Measurements from ENCODE around the gene OSBPL6.
"Not testable (repeated sequence)": the region's sequence is repeated elsewhere in the genome, so short reads cannot be mapped to it uniquely, and the experiment has no call there.

The OSBPL6 gene

DNA sequence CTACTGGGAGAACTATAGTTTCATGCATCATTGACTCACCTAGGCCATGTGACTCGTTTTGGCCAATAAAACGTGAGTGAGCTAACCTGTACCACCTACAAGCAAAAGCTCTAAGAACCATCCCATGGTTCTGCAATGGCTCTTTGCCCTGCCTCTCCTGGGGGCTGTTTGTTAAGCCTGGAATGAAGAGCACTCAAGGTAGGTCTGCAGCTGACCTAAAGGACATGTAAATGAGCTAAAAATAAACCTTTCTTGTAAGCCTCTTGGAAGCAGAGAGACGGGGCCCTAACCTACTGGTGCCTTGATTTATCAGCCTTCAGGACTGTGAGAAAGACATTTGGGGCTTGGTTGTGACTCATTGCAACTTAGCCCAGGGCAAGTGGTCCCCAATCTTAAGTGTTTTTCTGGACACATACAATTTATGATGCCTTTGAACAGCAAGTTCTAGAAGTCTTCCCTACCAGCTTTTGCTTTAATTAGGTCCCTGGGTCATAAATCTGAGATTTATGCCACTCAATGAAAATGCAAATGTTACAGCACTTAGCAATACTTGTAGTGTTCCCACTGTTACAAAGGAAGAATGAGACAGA is 107.4 kb downstream of the OSBPL6 start:
- no peak for DNase-seq (ENCODE audit: low read depth)

- DNase-seq (ENCODE audit: low read depth): no peak
Measured at GRCh38 chr2:178304333-178304732, 110.0 kb downstream of the OSBPL6 start.

DNA sequence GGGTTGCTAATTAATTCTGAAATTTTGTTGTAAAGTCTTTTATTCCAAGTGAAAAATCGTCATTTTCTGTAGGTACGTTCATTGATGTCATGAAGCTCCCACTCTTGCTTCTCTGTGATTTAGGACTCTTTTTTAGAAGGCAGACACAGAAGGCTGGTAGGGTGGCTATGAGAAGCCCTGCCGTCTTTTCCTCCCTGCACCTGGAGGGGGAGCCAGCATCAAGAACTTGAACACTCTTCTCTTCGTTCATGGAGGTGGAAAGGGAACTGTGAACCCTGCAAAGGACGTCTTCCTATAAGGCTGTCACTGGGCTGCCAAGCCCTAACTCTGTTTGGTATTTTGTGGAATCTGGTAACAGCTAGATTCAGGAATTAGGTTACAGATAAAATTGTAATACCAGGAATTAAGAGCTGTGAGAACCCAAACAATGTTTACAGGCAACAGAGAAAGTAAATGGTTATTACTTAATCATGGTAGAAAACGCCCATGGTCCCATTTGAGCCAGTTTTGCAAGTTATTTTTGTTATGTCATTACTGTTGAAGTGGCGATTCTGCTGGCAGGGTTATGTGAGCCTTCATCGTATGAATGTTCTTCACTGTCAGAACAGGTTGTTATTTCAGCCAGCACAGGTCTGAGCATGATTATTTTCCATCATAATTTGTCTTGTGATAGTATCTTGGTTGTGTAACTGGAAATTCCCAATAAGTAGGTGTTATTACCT is 112.2 kb downstream of the OSBPL6 start:
- DNase-seq (ENCODE audit: low read depth): no peak

DNA sequence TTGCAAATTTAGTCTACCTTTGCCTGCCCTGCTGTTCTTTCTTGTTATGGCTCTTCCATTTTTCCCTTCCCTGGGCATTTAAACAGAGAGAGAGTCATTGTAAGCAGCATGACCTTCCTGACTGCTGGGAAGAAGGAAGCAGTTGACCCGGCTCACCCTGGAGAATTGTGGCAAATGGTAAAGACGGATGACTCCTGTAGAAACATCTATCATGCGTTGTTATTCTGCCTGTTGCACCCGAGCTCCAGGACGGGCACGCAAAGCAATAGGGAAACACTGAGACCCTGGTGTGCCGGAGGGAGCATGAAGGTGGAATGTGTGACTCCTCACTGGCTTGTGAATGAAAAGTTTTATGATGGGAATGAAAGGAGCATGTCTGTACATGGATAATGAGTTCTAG is 113.3 kb downstream of the OSBPL6 start:
- no peak for DNase-seq (ENCODE audit: low read depth)

DNA sequence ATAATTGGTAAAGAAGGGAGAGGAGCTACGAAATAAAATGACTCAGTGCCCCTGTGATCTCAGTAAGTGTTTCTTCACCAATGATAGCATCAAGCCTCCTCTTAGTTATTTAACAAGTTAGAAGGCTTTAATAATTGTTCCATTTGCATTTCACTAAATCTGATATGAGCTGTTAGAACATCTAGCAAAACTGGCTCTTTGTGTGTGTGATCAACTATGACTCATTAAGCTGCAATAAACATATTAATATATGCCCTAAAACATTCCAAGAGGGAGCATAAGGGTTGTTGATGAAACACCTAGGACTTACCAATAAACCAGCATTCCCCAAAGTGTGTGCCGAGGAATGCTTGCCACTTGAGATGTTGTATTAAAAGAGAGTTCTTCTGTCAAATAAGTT is 115.2 kb downstream of the OSBPL6 start:
- no peak for DNase-seq (ENCODE audit: low read depth)

GRCh38 chr2:178315078-178315477 is 120.8 kb downstream of the OSBPL6 start:
- no peak for DNase-seq (ENCODE audit: low read depth)

DNA sequence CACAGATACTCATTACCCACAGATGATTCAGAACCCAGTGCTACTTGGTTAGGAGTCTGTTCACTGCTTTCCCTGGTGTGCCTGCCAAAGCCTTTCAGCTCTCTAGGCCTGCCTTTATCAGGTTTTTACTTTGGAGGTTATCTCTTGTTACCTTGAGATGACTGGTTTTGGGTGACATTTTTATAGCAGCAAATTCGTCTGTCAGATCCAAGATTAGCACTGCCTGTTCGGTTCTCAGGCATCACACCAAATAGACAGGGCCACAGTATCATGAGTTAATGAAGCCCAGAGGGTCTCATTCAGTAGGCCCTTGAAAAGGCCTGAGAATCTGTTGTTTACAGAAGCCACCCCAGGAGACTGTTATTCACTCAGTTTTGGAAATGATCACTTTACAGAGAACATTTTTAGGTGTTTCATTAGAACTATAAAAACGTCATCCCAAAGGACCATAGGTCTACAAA is 121.2 kb downstream of the OSBPL6 start:
- no peak for DNase-seq (ENCODE audit: low read depth)

DNA sequence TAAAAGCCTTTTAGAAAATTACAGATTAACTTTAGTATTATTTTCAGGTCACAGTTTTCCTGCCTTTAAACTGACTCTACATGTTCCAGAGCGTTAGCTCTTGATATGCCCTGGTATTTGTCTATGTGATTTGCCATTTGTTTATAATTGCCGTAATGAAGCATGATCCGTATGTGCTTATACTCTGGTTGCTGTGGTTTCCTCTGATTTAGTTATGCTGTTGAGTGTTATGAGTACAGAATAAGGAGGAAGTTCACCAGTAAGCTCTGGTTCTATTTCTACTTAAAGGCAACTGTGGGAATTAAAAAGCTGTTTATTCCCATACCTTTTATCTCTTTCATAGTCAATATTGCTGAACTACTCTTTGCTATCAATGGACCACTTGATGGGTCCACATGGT is 123.5 kb downstream of the OSBPL6 start:
- no peak for DNase-seq (ENCODE audit: low read depth)

- no peak for DNase-seq (ENCODE audit: low read depth)
Measured at GRCh38 chr2:178320011-178320585, 125.8 kb downstream of the OSBPL6 start.

GRCh38 chr2:178322068-178322467 is 127.8 kb downstream of the OSBPL6 start:
- no peak for DNase-seq (ENCODE audit: low read depth)

GRCh38 chr2:178323331-178323730 is 129.0 kb downstream of the OSBPL6 start:
- DNase-seq (ENCODE audit: low read depth): not testable (repeated sequence)

DNA sequence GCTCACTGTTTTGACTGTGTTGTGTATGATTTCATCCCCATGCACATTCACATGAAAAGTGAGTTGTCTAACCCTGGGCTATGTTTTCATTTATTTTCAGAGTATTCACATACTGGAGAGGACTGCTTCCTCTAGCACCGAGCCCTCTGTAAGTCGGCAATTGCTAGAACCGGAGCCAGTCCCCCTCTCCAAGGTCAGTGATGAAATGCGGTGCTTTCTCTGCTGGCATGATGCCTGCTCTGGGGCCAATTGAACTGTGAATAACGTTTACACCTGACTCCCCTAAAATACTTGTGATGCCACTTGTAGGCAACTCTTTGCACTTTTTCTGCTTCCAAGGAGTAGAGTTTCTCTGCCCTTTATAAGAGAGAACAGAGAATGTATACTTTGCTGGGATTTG is 129.8 kb downstream of the OSBPL6 start:
- no peak for DNase-seq (ENCODE audit: low read depth)

- DNase-seq (ENCODE audit: low read depth): no peak
Measured at GRCh38 chr2:178325268-178325667, 131.0 kb downstream of the OSBPL6 start.

DNA sequence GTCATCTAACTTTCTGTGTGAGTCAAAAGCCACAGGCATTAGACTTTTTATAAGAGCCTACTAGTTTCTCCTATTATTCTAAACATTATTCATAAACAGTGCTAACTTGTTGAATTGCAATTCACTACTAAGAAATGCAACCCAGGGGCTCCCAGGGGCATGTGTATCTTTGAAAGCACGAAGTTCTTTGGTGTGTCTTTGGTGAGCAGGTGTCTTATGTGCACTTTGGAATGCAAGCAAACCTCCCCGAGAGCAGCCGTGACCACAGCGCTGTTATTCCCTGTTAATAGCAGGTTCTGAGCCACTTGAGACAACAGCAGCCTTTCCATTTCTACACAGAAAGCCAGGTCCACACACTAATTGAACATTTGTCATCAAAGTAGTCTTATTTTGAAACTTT is 133.2 kb downstream of the OSBPL6 start:
- DNase-seq (ENCODE audit: low read depth): no peak

GRCh38 chr2:178328037-178328436 is 133.7 kb downstream of the OSBPL6 start:
- DNase-seq (ENCODE audit: low read depth): no peak

- no peak for DNase-seq (ENCODE audit: low read depth)
Measured at GRCh38 chr2:178330175-178331017, 136.1 kb downstream of the OSBPL6 start.

DNA sequence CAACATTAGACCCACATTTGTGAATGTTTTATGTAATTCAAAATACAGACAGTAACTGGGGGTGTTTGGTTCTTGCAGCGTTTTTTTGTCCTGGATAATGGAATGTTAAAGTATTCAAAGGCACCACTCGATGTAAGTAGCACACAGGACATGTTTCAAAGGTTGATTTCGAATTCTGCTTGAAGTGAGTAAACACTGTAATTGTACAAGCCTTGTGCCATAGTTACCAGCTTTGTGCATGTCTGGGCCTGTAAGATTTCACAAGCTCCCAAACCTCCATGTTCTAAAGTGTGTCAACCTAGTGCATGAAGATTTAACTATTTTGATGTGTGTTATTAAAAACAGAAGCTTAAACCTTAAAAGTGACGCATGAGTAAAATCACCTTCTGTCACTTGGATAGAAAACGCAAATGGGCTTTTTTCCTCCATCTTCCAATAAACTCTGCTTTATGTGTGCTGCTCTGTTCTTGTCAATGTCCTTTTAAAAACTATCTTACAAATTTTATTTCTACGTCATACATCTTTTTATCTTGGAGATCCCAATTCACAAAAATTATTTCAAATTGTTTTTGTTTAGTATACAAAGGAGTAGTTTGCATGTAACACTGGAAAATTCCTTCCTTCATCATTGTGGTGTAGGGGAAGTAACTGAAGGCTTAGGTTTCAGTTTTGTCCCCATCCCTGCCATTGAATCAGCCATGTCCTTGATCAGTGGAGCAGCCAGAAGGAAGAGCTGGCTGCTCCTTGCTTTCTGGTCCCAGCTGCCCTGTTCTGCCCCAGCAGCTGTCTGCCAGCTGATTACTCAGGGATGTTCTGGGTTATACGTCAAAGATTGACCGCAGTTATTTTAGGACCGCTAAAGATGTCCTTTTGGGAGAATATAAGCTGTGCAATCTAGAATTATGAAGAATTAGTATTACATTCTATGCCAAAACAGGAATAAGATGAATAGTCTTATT is 137.4 kb downstream of the OSBPL6 start:
- no peak for DNase-seq (ENCODE audit: low read depth)

DNA sequence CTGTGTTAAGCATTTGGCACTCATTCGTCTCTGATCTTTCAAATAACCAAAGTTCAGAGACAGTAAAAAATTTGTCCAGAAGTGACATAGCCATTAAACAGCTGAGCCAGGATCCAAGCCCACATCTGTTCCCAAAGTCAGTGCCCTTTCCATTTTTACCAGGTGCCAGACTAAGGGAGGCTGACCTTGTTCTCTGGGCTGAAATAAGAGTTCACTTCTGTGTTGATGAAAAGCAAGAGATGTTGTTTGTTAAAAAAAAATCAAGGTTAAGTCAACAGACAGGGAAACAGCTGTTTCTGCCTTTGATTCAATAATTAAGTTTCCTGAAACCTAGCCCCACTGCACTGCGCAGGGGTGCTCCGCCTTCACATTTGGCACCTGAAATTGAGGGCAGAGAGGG is 139.5 kb downstream of the OSBPL6 start:
- DNase-seq (ENCODE audit: low read depth): no peak

GRCh38 chr2:178335230-178335629 is 140.9 kb downstream of the OSBPL6 start:
- no peak for DNase-seq (ENCODE audit: low read depth)

DNA sequence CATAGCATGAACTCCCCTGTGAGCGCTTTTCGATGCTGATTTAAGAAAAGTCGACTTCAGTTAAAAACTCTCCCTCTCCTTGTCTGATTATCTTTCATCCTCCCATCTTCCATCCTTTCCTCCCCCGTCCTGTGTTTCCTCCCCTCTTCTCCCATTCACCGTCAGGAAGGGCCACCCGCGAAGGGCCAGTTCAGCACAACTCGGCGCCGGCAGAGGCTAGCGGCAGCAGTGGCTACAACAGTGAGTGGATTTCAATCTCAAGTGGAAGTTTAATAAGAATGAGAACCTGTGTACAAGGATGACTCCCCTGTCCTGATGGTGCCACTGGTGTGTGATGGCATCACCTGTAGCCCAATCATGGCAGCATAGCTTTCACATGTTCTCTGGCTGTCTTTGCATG is 149.8 kb downstream of the OSBPL6 start:
- DNase-seq (ENCODE audit: low read depth): no peak

DNA sequence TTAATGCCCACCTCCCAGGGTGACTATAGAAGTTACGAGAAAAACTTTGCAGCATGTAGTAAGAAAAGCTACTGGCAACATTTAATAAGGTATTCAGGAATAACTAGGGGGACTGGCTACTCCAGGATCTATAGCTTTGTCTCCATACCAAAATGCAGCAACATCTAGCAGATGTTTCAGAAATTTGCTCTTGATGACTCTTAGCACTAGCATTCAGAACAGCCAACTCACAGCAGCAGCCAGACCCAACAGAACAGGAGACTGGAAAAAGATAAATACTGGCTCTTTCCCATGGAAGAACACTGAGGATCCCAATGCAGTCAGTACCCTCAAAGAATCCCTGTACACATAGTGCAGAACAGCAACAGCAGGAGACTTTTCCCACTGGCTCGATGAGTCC is 151.6 kb downstream of the OSBPL6 start:
- DNase-seq (ENCODE audit: low read depth): no peak

DNA sequence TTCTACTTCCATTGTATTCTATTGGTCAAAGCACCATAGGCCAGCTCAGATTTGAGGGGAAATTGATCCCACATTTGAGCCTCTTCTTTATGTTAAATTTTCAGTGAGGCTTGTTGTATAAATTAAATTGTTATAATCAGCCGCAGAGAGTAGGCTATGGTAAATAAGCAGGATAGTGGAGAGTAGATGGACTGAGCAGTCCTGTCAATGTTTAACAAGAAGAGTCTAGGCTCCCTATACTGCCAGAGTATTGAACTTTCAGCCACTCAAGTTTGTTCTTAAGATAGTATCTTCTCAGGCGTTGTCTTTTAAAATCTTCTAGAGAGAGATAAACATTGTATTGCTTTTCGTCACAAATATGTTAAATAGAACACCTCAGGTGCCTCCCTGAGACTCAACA is 155.7 kb downstream of the OSBPL6 start:
- DNase-seq (ENCODE audit: low read depth): no peak
